Transverse colon (tissue), 3 donors: ENCODE data around the gene IL26.

ENCODE experiments used
- CTCF ChIP-seq, 5 experiments: fragments of 200-600 bp in 3 of 5; fragments of 450-650 bp in 2 of 5; sonication (generic) in 3 of 5; IDR thresholded peaks; 1 replicate in 2 of 5; 2 replicates in 3 of 5; pipeline ENCODE4 v1.5.1; 2016 to 2017; ENCODE audit warnings: antibody characterized with exemption in 5 of 5, inconsistent platforms in 3 of 5, mild to moderate bottlenecking in 2 of 5, moderate library complexity in 1 of 5
- EP300 ChIP-seq: sonication (generic); formaldehyde crosslinking; IDR thresholded peaks from one replicate; pipeline ENCODE4 v1.6.1; 2017; ENCODE audit warnings: antibody characterized with exemption, low read depth
- POLR2A ChIP-seq: fragments of 450-650 bp; IDR thresholded peaks from one replicate; pipeline ENCODE4 v1.6.1; 2016; ENCODE audit warnings: antibody characterized with exemption, mild to moderate bottlenecking, moderate library complexity

- no peak for TF ChIP-seq CTCF (IDR thresholded peaks at IDR 0.05)
- no peak for TF ChIP-seq EP300
- TF ChIP-seq POLR2A = no peak
Measured at GRCh38 chr12:68271346-68271745, 45.7 kb upstream of the IL26 start.
